Measurements from ENCODE around the gene DAB2IP.

GRCh38 chr9:121773954-121774714 is 122.7 kb downstream of the DAB2IP start:
- TF ChIP-seq CTCF (IDR thresholded peaks at IDR 0.05), result no peak
- TF ChIP-seq POLR2A (IDR thresholded peaks at IDR 0.05), result no peak
- no peak for TF ChIP-seq EP300 (IDR thresholded peaks at IDR 0.05)
- no peak for TF ChIP-seq POLR2AphosphoS5 (IDR thresholded peaks at IDR 0.05)

Measured in stomach (tissue), 4 donors.